ENCODE results near the gene NCOA7.

- no peak for TF ChIP-seq YY1 (IDR thresholded peaks at IDR 0.05; ENCODE audit: insufficient read depth, insufficient read length)
- no peak for TF ChIP-seq SUZ12 (IDR thresholded peaks at IDR 0.05; ENCODE audit: extremely low read depth, insufficient read depth, insufficient read length)
- TF ChIP-seq ZNF274 (IDR thresholded peaks at IDR 0.05; ENCODE audit: low read depth, low read length): no peak
Observed at GRCh38 chr6:125926711-125927110, 136.0 kb downstream of the NCOA7 start.
